GM12878 (cell line): ENCODE measurements around the gene HIGD1C. TPM values are rescaled to one million over a fixed set of nuclear protein-coding genes. Genes with fewer than 3 reads are reported as not detected.

ENCODE experiments used
- ATAC-seq: fragments of 200-7000 bp; cut with Tn5 transposase; 3 replicates; pipeline ENCODE4 v1.9.1; 2020; ENCODE audit warnings: mild to moderate bottlenecking, moderate library complexity
- BruUV-seq: library from RNA; stranded (reverse); fragments of 400-500 nt; replicated peaks from 2 replicates; lab custom pipeline; 2021; lab: Mats Ljungman, UMichigan
- CTCF ChIA-PET: fragments of 300-600 bp; sonication (Branson Sonifier 250); formaldehyde crosslinking; extraction: SDS; loops from one replicate; lab custom pipeline; 2021; ENCODE audit warnings: inconsistent platforms; lab: Yijun Ruan, JAX
- POLR2A ChIA-PET: fragments of 350-600 bp; formaldehyde crosslinking; extraction: SDS; loops from one replicate; lab custom pipeline; 2021; ENCODE audit warnings: inconsistent platforms; lab: Charles Lee
- RAD21 ChIA-PET: fragments of 300-600 bp; sonication (Branson Sonifier 250); formaldehyde crosslinking; loops from one replicate; lab custom pipeline; 2023; ENCODE audit warnings: antibody characterized with exemption; ENCODE audit not compliant: unreplicated experiment; lab: Charles Lee
- SMC1A ChIA-PET: fragments of 300-600 bp; sonication (Branson Sonifier 250); formaldehyde crosslinking; loops from one replicate; lab custom pipeline; 2023; ENCODE audit not compliant: unreplicated experiment, uncharacterized antibody; lab: Charles Lee
- DNase-seq: peaks from one replicate; pipeline ENCODE4 v3.0.0-alpha.2; 2011; ENCODE audit warnings: low read depth, low spot score
- FAIRE-seq: peaks from 3 replicates; lab custom pipeline; 2011; peaks lifted over from hg19 to GRCh38; lab: Jason Lieb, UNC
- H2AFZ ChIP-seq: 2 replicates; pipeline ENCODE4 v1.6.0; 2011; ENCODE audit warnings: low read depth, low read length, control low read depth; ENCODE audit not compliant: control insufficient read depth
- H3K27ac ChIP-seq: 2 replicates; pipeline ENCODE4 v1.5.1; 2011; ENCODE audit warnings: control low read depth; ENCODE audit not compliant: control insufficient read depth, insufficient read depth
- H3K27me3 ChIP-seq, 2 experiments: replicated peaks in 1 of 2; 2 replicates each; pipeline versions ENCODE4 v1.6.0 to v1.6.1; 2011; ENCODE audit warnings: low read length in 1 of 2; ENCODE audit not compliant: control insufficient read depth in 2 of 2, insufficient read depth in 2 of 2
- H3K36me3 ChIP-seq, 2 experiments: 2 replicates each; pipeline ENCODE4 v1.5.1; 2011; ENCODE audit warnings: low read length in 1 of 2; ENCODE audit not compliant: control insufficient read depth in 2 of 2, insufficient read depth in 2 of 2
- H3K4me1 ChIP-seq: 2 replicates; pipeline ENCODE4 v1.6.1; 2011; ENCODE audit warnings: mild to moderate bottlenecking, low read length, moderate library complexity, mixed read lengths; ENCODE audit not compliant: control insufficient read depth, insufficient read depth
- H3K4me2 ChIP-seq: 2 replicates; pipeline ENCODE4 v1.6.0; 2011; ENCODE audit warnings: control low read depth; ENCODE audit not compliant: control insufficient read depth, insufficient read depth
- H3K4me3 ChIP-seq: fragments of 200-600 bp; sonication (generic); 2 replicates; pipeline ENCODE4 v1.5.1; 2016
- H3K79me2 ChIP-seq: 2 replicates; pipeline ENCODE4 v1.6.0; 2011; ENCODE audit warnings: low read length; ENCODE audit not compliant: control insufficient read depth, insufficient read depth
- H3K9ac ChIP-seq: 2 replicates; pipeline ENCODE4 v1.8.0; 2011; ENCODE audit warnings: low read length, control low read depth, mixed read lengths; ENCODE audit not compliant: control insufficient read depth, insufficient read depth
- H3K9me3 ChIP-seq: replicated peaks from 3 replicates; pipeline ENCODE4 v1.5.1; 2011; ENCODE audit warnings: mild to moderate bottlenecking, low read length; ENCODE audit not compliant: control insufficient read depth, insufficient read depth
- H4K20me1 ChIP-seq: 2 replicates; pipeline ENCODE4 v1.6.0; 2011; ENCODE audit not compliant: control insufficient read depth, insufficient read depth
- ATF7 ChIP-seq: fragments of 450-650 bp; IDR thresholded peaks from 2 replicates; pipeline ENCODE4 v1.6.1; 2016; ENCODE audit warnings: low read depth, mild to moderate bottlenecking
- CREB1 ChIP-seq: IDR thresholded peaks from 2 replicates; pipeline ENCODE4 v1.6.1; 2012; ENCODE audit warnings: low read depth, mild to moderate bottlenecking, inconsistent platforms
- CREM ChIP-seq: IDR thresholded peaks from 2 replicates; pipeline ENCODE4 v1.6.1; 2014; ENCODE audit warnings: antibody characterized with exemption, low read depth
- E2F4 ChIP-seq: IDR thresholded peaks from 2 replicates; pipeline ENCODE4 v1.6.1; 2012; ENCODE audit warnings: low read depth, low read length, improper control_type of control experiment
- KLF5 ChIP-seq: fragments of 450-650 bp; IDR thresholded peaks from 2 replicates; pipeline ENCODE4 v1.6.1; 2014; ENCODE audit warnings: mild to moderate bottlenecking; ENCODE audit not compliant: partially characterized antibody
- NR2F1 ChIP-seq: fragments of 450-650 bp; conservative IDR thresholded peaks from 2 replicates; pipeline ENCODE4 v1.6.1; 2017; ENCODE audit warnings: mild to moderate bottlenecking
- POU2F2 ChIP-seq: IDR thresholded peaks from 3 replicates; pipeline ENCODE4 v1.6.1; 2011; ENCODE audit warnings: low read depth, mild to moderate bottlenecking, low read length, borderline replicate concordance
- SPI1 ChIP-seq: IDR thresholded peaks from 2 replicates; pipeline ENCODE4 v1.6.1; 2011; ENCODE audit warnings: low read depth, mild to moderate bottlenecking, low read length, moderate library complexity, borderline replicate concordance; ENCODE audit not compliant: insufficient read depth
- STAT3 ChIP-seq: IDR thresholded peaks from 2 replicates; pipeline ENCODE4 v1.6.1; 2011; ENCODE audit warnings: low read depth, low read length, improper control_type of control experiment
- WGBS: methylation state at CpG from one replicate; pipeline ENCODE4 v1.1.6; 2016; ENCODE audit warnings: low lambda C conversion rate; ENCODE audit not compliant: insufficient replicate concordance, insufficient coverage; ENCODE audit errors: missing lambda C conversion rate; 5-methylcytosine and 5-hydroxymethylcytosine counted together
- in situ Hi-C: fragments of 300-500 bp; cut with MboI; formaldehyde crosslinking; loops from 9 replicates; pipeline ENCODE4 v1.14.3; 2018; ENCODE audit warnings: mixed read lengths
- intact Hi-C: fragments of 100-400 bp; cut with micrococcal nuclease; formaldehyde crosslinking; loops from one replicate; pipeline ENCODE4 v1.14.2; 2022; ENCODE audit not compliant: unreplicated experiment
- polyA plus RNA-seq, 11 experiments: library from polyadenylated mRNA; depleted of rRNA in 4 of 11; unstranded in 6 of 11; stranded (reverse) in 5 of 11; fragments of >200 nt; fragmentation: Nextera tagmentation in 4 of 11; fragmentation: Illumina TruSeq in 1 of 11; extraction: Ambion mirVana in 4 of 11; extraction: Trizol in 1 of 11; gene quantifications; 1 replicate in 1 of 11; 2 replicates in 10 of 11; pipeline versions ENCODE4 v1.2.1 to v1.2.3, GENCODE V29; 2011 to 2016; ENCODE audit warnings: inconsistent platforms in 2 of 11, missing spikeins in 2 of 11, low read depth in 1 of 11
- total RNA-seq, 4 experiments: library from RNA; depleted of rRNA in 3 of 4; stranded (reverse); fragments of >200 nt in 3 of 4; fragmentation: Illumina TruSeq in 1 of 4; extraction: Trizol in 1 of 4; gene quantifications; 2 replicates each; pipeline versions ENCODE4 v1.2.1 to v1.2.3, GENCODE V29; 2013 to 2021
- TF ChIP-seq, protein P1 (sequence below): IDR thresholded peaks from 2 replicates; pipeline ENCODE4 v1.6.1; 2012; ENCODE audit warnings: improper control_type of control experiment, low read depth, low read length; ENCODE audit not compliant: insufficient replicate concordance
- TF ChIP-seq, protein P2 (sequence below): fragments of 450-650 bp; IDR thresholded peaks from 2 replicates; pipeline ENCODE4 v1.6.1; 2017; ENCODE audit warnings: low read depth, mild to moderate bottlenecking, moderate library complexity

HIGD1C gene
- total and polyA plus RNA-seq, 10 of the 15 experiments (the other 5 are each of a cell fraction or from before 2014, with no cell fraction given) = not detected

DNA sequence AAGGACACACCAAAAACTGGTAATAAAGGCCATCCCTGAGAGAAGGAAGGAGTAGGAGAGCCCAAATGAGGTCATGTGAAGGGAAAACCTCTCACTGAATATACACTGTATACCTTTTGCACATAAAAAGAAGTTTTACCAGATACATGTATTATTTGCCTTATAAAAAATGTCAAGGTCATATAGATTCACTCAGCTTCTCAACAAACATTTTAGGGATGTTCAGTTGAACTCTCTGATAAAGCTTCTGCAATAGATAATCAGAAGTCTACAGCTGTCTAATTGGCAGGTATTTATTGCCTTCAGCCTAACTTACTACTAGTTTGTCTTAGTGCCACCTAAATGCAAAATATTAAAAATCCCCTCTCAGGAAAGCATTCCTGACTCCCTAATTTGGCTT is 65.1 kb downstream of the HIGD1C start (continued):
- TF ChIP-seq, protein P1, sequence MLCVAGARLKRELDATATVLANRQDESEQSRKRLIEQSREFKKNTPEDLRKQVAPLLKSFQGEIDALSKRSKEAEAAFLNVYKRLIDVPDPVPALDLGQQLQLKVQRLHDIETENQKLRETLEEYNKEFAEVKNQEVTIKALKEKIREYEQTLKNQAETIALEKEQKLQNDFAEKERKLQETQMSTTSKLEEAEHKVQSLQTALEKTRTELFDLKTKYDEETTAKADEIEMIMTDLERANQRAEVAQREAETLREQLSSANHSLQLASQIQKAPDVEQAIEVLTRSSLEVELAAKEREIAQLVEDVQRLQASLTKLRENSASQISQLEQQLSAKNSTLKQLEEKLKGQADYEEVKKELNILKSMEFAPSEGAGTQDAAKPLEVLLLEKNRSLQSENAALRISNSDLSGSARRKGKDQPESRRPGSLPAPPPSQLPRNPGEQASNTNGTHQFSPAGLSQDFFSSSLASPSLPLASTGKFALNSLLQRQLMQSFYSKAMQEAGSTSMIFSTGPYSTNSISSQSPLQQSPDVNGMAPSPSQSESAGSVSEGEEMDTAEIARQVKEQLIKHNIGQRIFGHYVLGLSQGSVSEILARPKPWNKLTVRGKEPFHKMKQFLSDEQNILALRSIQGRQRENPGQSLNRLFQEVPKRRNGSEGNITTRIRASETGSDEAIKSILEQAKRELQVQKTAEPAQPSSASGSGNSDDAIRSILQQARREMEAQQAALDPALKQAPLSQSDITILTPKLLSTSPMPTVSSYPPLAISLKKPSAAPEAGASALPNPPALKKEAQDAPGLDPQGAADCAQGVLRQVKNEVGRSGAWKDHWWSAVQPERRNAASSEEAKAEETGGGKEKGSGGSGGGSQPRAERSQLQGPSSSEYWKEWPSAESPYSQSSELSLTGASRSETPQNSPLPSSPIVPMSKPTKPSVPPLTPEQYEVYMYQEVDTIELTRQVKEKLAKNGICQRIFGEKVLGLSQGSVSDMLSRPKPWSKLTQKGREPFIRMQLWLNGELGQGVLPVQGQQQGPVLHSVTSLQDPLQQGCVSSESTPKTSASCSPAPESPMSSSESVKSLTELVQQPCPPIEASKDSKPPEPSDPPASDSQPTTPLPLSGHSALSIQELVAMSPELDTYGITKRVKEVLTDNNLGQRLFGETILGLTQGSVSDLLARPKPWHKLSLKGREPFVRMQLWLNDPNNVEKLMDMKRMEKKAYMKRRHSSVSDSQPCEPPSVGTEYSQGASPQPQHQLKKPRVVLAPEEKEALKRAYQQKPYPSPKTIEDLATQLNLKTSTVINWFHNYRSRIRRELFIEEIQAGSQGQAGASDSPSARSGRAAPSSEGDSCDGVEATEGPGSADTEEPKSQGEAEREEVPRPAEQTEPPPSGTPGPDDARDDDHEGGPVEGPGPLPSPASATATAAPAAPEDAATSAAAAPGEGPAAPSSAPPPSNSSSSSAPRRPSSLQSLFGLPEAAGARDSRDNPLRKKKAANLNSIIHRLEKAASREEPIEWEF = no peak

- ChIA-PET CTCF (interaction anchor here (0.6 to 1.9 kb wide), 4 partner anchors 9 to 503 kb away, joined by 3 to 8 read pairs (median 3); no protein-coding TSS in a partner anchor), POLR2A (interaction anchor here (0.7 kb wide), 2 partner anchors 17 to 104 kb away, joined by 3 to 4 read pairs; no protein-coding TSS in a partner anchor), RAD21 (interaction anchor here (1.3 kb wide), 1 partner anchor 90 kb away, joined by 3 read pairs; no protein-coding TSS in a partner anchor), SMC1A (interaction anchor here (0.6 to 2.0 kb wide), 5 partner anchors 10 to 193 kb away, joined by 3 to 11 read pairs (median 3); no protein-coding TSS in a partner anchor)
- Histone ChIP-seq H3K4me2 (no peak overlapping the region), H3K4me1 (peaks cover 4% of the 10 kb centered on the region; the same call in 1 of the 2 replicates), H3K79me2 (peaks cover 25% of the 10 kb centered on the region), H3K9me3 (no peaks in the 10 kb centered on the region), H4K20me1 (no peaks in the 10 kb centered on the region), H3K9ac (no peak overlapping the region), H3K36me3 (no peaks in the 10 kb centered on the region), H2AFZ (no peak overlapping the region), H3K4me3 (no peak overlapping the region), H3K27me3 (no peaks in the 10 kb centered on the region), H3K27ac (no peak overlapping the region)
- intact Hi-C loops = no loop called here
- TF ChIP-seq, protein P2, sequence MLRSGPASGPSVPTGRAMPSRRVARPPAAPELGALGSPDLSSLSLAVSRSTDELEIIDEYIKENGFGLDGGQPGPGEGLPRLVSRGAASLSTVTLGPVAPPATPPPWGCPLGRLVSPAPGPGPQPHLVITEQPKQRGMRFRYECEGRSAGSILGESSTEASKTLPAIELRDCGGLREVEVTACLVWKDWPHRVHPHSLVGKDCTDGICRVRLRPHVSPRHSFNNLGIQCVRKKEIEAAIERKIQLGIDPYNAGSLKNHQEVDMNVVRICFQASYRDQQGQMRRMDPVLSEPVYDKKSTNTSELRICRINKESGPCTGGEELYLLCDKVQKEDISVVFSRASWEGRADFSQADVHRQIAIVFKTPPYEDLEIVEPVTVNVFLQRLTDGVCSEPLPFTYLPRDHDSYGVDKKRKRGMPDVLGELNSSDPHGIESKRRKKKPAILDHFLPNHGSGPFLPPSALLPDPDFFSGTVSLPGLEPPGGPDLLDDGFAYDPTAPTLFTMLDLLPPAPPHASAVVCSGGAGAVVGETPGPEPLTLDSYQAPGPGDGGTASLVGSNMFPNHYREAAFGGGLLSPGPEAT = no peak
- no peak for TF ChIP-seq STAT3
- no peak for TF ChIP-seq E2F4
- no peak for TF ChIP-seq POU2F2
- TF ChIP-seq ATF7 = no peak
- TF ChIP-seq SPI1 = no peak
- TF ChIP-seq NR2F1 = no peak
- TF ChIP-seq CREB1 = no peak
- TF ChIP-seq CREM = no peak
- no peak for TF ChIP-seq KLF5
- no TSS peak for BruUV-seq
- FAIRE-seq (no peak), DNase-seq (no peak), ATAC-seq (no peak)
- 100% methylated on average over 2 of the region's 2 CpGs for WGBS
- in situ Hi-C loops = no loop called here
Observed at GRCh38 chr12:51018956-51019355, 66.6 kb downstream of the HIGD1C start.
